ENCODE results near the gene CLASRP. TPM values are rescaled to one million over a fixed set of nuclear protein-coding genes. Genes with fewer than 3 reads are reported as not detected.

Gene CLASRP
- total RNA-seq, 3 donors from 2014 or later: 49.9 to 80.3 (median 57.0) TPM

- no peak overlapping the region for H3K4me3 ChIP-seq
- no peaks in the 10 kb centered on the region for H3K4me1 ChIP-seq
- no peaks in the 10 kb centered on the region for H3K36me3 ChIP-seq
- no peak for DNase-seq (ENCODE audit: low spot score in 2 of 2)
- TF ChIP-seq CTCF (IDR thresholded peaks at IDR 0.05) (no peak), POLR2A (IDR thresholded peaks at IDR 0.05) (no peak), POLR2AphosphoS5 (IDR thresholded peaks at IDR 0.05) (no peak)
- no peaks in the 10 kb centered on the region for H3K9me3 ChIP-seq
- H3K27ac ChIP-seq: no peak overlapping the region
- H3K27me3 ChIP-seq: no peaks in the 10 kb centered on the region
- intact Hi-C loops (cut with DNase I; ENCODE audit: low total_unique reads): no loop called here
Observed at GRCh38 chr19:45021971-45022370, 16.9 kb upstream of the CLASRP start.

- no peaks in the 10 kb centered on the region for H3K27me3 ChIP-seq
- no peaks in the 10 kb centered on the region for H3K4me1 ChIP-seq
- TF ChIP-seq POLR2A (IDR thresholded peaks at IDR 0.05) (no peak), CTCF (IDR thresholded peaks at IDR 0.05) (no peak), POLR2AphosphoS5 (IDR thresholded peaks at IDR 0.05) (no peak)
- H3K27ac ChIP-seq: no peak overlapping the region
- H3K9me3 ChIP-seq: no peaks in the 10 kb centered on the region
- intact Hi-C loops (cut with DNase I; ENCODE audit: low total_unique reads): no loop called here
- H3K36me3 ChIP-seq: no peaks in the 10 kb centered on the region
- no peak for DNase-seq (ENCODE audit: low spot score in 2 of 2)
- H3K4me3 ChIP-seq: no peak overlapping the region
Observed at GRCh38 chr19:45023048-45023447, 15.8 kb upstream of the CLASRP start.

- DNase-seq (ENCODE audit: low spot score in 2 of 2): no peak
- intact Hi-C loops (cut with DNase I; ENCODE audit: low total_unique reads): loop anchor here (5.0 kb wide), 1 partner anchor 277 kb away; no protein-coding TSS in a partner anchor
- H3K9me3 ChIP-seq: no peaks in the 10 kb centered on the region
- H3K27ac ChIP-seq: no peak overlapping the region
- no peak for TF ChIP-seq POLR2A (IDR thresholded peaks at IDR 0.05)
- no peak for TF ChIP-seq POLR2AphosphoS5 (IDR thresholded peaks at IDR 0.05)
- TF ChIP-seq CTCF (IDR thresholded peaks at IDR 0.05): no peak
- H3K36me3 ChIP-seq: no peaks in the 10 kb centered on the region
- no peak overlapping the region for H3K4me3 ChIP-seq
- H3K4me1 ChIP-seq: no peaks in the 10 kb centered on the region
- no peaks in the 10 kb centered on the region for H3K27me3 ChIP-seq
Observed at GRCh38 chr19:45025264-45025663, 13.6 kb upstream of the CLASRP start.

GRCh38 chr19:45027371-45027770 is 11.5 kb upstream of the CLASRP start:
- Histone ChIP-seq H3K4me3 (no peak overlapping the region), H3K9me3 (no peaks in the 10 kb centered on the region), H3K27ac (no peak overlapping the region), H3K4me1 (no peaks in the 10 kb centered on the region), H3K36me3 (no peaks in the 10 kb centered on the region), H3K27me3 (no peaks in the 10 kb centered on the region)
- TF ChIP-seq CTCF (IDR thresholded peaks at IDR 0.05): no peak
- TF ChIP-seq POLR2A (IDR thresholded peaks at IDR 0.05): no peak
- no peak for TF ChIP-seq POLR2AphosphoS5 (IDR thresholded peaks at IDR 0.05)
- no peak for DNase-seq (ENCODE audit: low spot score in 2 of 2)
- intact Hi-C loops (cut with DNase I; ENCODE audit: low total_unique reads): loop anchor here (5.0 kb wide), 1 partner anchor 275 kb away; no protein-coding TSS in a partner anchor

- TF ChIP-seq POLR2A (IDR thresholded peaks at IDR 0.05) (no peak), CTCF (IDR thresholded peaks at IDR 0.05) (no peak), POLR2AphosphoS5 (IDR thresholded peaks at IDR 0.05) (no peak)
- no peak overlapping the region for H3K27ac ChIP-seq
- H3K27me3 ChIP-seq: no peaks in the 10 kb centered on the region
- no peaks in the 10 kb centered on the region for H3K36me3 ChIP-seq
- no peak for DNase-seq (ENCODE audit: low spot score in 2 of 2)
- H3K4me3 ChIP-seq: no peak overlapping the region
- no peaks in the 10 kb centered on the region for H3K4me1 ChIP-seq
- intact Hi-C loops (cut with DNase I; ENCODE audit: low total_unique reads): no loop called here
- no peaks in the 10 kb centered on the region for H3K9me3 ChIP-seq
Observed at GRCh38 chr19:45030825-45031224, 8.0 kb upstream of the CLASRP start.

Data from breast epithelium (tissue), 4 donors.